SU-DHL-6 (cell line): ENCODE measurements around the gene SPOCK1.

Experiments
- H2AFZ ChIP-seq: fragments of 200-600 bp; sonication (generic); 2 replicates; pipeline ENCODE4 v1.6.1; 2014; ENCODE audit warnings: low read depth, mild to moderate bottlenecking, moderate library complexity, mixed read lengths, antibody characterized with exemption, low read length; ENCODE audit not compliant: severe bottlenecking
- H3F3A ChIP-seq: fragments of 200-600 bp; shearing (Covaris generic); 2 replicates; pipeline ENCODE4 v1.6.0; 2016; ENCODE audit warnings: antibody characterized with exemption, mild to moderate bottlenecking; ENCODE audit not compliant: insufficient read depth
- H3K27ac ChIP-seq: fragments of 200-600 bp; sonication (generic); 2 replicates; pipeline ENCODE4 v1.5.1; 2016; ENCODE audit warnings: low read depth, mild to moderate bottlenecking, low read length, moderate library complexity, mixed read lengths
- H3K27me3 ChIP-seq: fragments of 200-600 bp; sonication (generic), shearing (Covaris generic); 2 replicates; pipeline ENCODE4 v1.6.0; 2014; ENCODE audit warnings: mild to moderate bottlenecking, low read length
- H3K36me3 ChIP-seq: fragments of 200-600 bp; sonication (generic); 2 replicates; pipeline ENCODE4 v1.6.1; 2014; ENCODE audit warnings: mild to moderate bottlenecking, low read length, mixed read lengths
- H3K4me2 ChIP-seq: fragments of 300-600, 200-600 bp; shearing (Covaris generic), sonication (generic); 2 replicates; pipeline ENCODE4 v1.6.0; 2014; ENCODE audit warnings: low read length, low read depth, mild to moderate bottlenecking; ENCODE audit not compliant: poor library complexity, severe bottlenecking
- H3K4me3 ChIP-seq: fragments of 200-600 bp; sonication (generic); 2 replicates; pipeline ENCODE4 v1.5.1; 2014; ENCODE audit warnings: antibody characterized with exemption, low read length, mild to moderate bottlenecking, mixed read lengths; ENCODE audit not compliant: insufficient read depth, poor library complexity, severe bottlenecking
- H3K79me2 ChIP-seq: fragments of 200-600 bp; sonication (generic); 2 replicates; pipeline ENCODE4 v1.6.1; 2014; ENCODE audit warnings: mild to moderate bottlenecking, low read length, moderate library complexity; ENCODE audit not compliant: insufficient read depth
- H3K9ac ChIP-seq: fragments of 200-600 bp; sonication (generic); 2 replicates; pipeline ENCODE4 v1.7.0; 2014; ENCODE audit warnings: mild to moderate bottlenecking, low read length
- H3K9me2 ChIP-seq: fragments of 200-600 bp; sonication (generic); replicated peaks from 2 replicates; pipeline ENCODE4 v1.6.1; 2014; ENCODE audit warnings: low read length; ENCODE audit not compliant: insufficient read depth
- H3K9me3 ChIP-seq: fragments of 200-600 bp; sonication (generic); 2 replicates; pipeline ENCODE4 v1.6.1; 2014; ENCODE audit warnings: low read length, mixed read lengths; ENCODE audit not compliant: insufficient read depth
- H4K20me1 ChIP-seq: fragments of 200-600 bp; sonication (generic); 2 replicates; pipeline ENCODE4 v1.6.1; 2014; ENCODE audit warnings: low read depth, mild to moderate bottlenecking, antibody characterized with exemption, low read length, moderate library complexity, mixed read lengths
- CTCF ChIP-seq: fragments of 200-600 bp; sonication (generic); IDR thresholded peaks from one replicate; pipeline ENCODE4 v1.5.1; 2017; ENCODE audit warnings: antibody characterized with exemption, mild to moderate bottlenecking, low read length, moderate library complexity; ENCODE audit not compliant: insufficient read depth, poor library complexity, severe bottlenecking
- EZH2phosphoT487 ChIP-seq: fragments of 200-600 bp; sonication (generic), shearing (Covaris generic); conservative IDR thresholded peaks from 2 replicates; pipeline ENCODE4 v1.6.1; 2018; ENCODE audit warnings: mild to moderate bottlenecking, antibody characterized with exemption, low read length, moderate library complexity, mixed read lengths

The SPOCK1 gene

GRCh38 chr5:137228816-137229215, 270.3 kb downstream of the SPOCK1 start:
- H3K27me3 ChIP-seq: no peaks in the 10 kb centered on the region
- H3K4me2 ChIP-seq: no peak overlapping the region

GRCh38 chr5:137226081-137226480, 273.0 kb downstream of the SPOCK1 start:
- Histone ChIP-seq H2AFZ (no peak overlapping the region), H3K4me3 (no peak overlapping the region), H3K36me3 (no peaks in the 10 kb centered on the region), H3K9me3 (no peaks in the 10 kb centered on the region), H3K9me2 (no peaks in the 10 kb centered on the region), H3K9ac (no peak overlapping the region), H3F3A (no peaks in the 10 kb centered on the region), H3K4me2 (no peak overlapping the region), H3K27me3 (no peaks in the 10 kb centered on the region), H4K20me1 (no peaks in the 10 kb centered on the region), H3K27ac (no peak overlapping the region), H3K79me2 (no peaks in the 10 kb centered on the region)
- TF ChIP-seq EZH2phosphoT487 (no peak), CTCF (no peak)

More at GRCh38 chr5:137228816-137229215, 270.3 kb downstream of the SPOCK1 start:
- H3K9me2 ChIP-seq: no peaks in the 10 kb centered on the region
- H3K27ac ChIP-seq: no peak overlapping the region
- H3F3A ChIP-seq: no peaks in the 10 kb centered on the region
- no peak overlapping the region for H2AFZ ChIP-seq
- no peaks in the 10 kb centered on the region for H3K79me2 ChIP-seq
- H3K36me3 ChIP-seq: no peaks in the 10 kb centered on the region
- H3K9ac ChIP-seq: no peak overlapping the region
- H3K9me3 ChIP-seq: no peaks in the 10 kb centered on the region
- H4K20me1 ChIP-seq: no peaks in the 10 kb centered on the region
- H3K4me3 ChIP-seq: no peak overlapping the region
- TF ChIP-seq EZH2phosphoT487 (no peak), CTCF (no peak)

DNA sequence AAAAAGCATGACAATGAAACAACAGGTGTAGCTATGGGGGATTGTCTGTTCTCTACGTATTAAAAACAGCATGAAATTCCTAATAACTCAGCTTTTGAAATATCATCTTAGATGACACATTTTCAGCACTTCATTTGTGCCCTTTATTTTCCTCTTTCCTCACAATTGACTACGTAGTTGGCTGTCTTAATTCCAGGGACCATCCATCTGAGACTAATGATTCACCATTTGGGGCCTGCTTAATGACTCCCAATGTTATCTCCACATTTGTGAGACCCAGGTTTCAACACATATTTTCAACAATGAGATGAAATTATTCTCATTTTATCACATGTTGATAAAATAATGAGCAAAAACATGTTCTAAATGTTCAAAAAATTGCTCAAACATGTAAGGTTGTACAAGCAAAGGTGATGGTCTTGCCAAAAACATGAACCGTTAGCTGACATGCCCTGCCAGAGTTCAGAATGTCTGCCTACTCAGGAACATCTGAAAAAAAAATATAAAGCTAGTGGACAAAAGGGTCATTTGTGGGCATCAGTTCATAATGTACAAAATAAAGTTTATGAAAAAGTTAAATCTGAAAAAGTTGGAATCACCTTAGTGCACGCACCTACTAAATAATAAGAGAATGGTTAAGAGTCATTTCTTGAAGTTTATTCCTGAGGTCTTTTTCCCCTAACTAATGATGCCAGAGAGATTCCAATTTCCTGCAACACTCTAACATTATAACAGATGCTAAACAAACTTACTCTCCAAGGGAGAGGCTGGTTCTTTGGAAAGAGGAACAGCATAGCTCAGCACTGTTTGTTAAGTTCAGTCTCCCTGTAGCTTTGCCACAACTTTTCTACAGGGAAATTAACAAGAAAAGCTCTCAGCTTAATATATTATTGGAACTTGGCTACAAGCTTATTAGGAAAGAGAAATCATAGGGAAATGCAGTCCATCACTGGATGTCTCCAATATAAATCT, 275.5 kb downstream of the SPOCK1 start:
- Histone ChIP-seq H3K9me3 (no peaks in the 10 kb centered on the region), H3K27ac (no peak overlapping the region), H2AFZ (no peak overlapping the region), H3K36me3 (no peaks in the 10 kb centered on the region), H3K79me2 (no peaks in the 10 kb centered on the region), H4K20me1 (no peaks in the 10 kb centered on the region), H3K9me2 (no peaks in the 10 kb centered on the region), H3F3A (no peaks in the 10 kb centered on the region), H3K4me3 (no peak overlapping the region), H3K9ac (no peak overlapping the region), H3K4me2 (no peak overlapping the region), H3K27me3 (no peaks in the 10 kb centered on the region)
- TF ChIP-seq EZH2phosphoT487: no peak
- no peak for TF ChIP-seq CTCF
